IMR-90 (cell line): ENCODE results near the gene C17orf100.

Source experiments
- CEBPB ChIP-seq: IDR thresholded peaks from 2 replicates; pipeline ENCODE4 v1.6.1; 2012; ENCODE audit warnings: low read depth, low read length, improper control_type of control experiment
- CHD1 ChIP-seq: IDR thresholded peaks from 2 replicates; pipeline ENCODE4 v1.6.1; 2012; ENCODE audit warnings: low read depth, low read length, improper control_type of control experiment
- FOS ChIP-seq: fragments of 150-350 bp; IDR thresholded peaks from 2 replicates; pipeline ENCODE4 v1.6.1; 2016; ENCODE audit warnings: low read depth, low read length
- MAFK ChIP-seq: IDR thresholded peaks from 2 replicates; pipeline ENCODE4 v1.6.1; 2012; ENCODE audit warnings: low read depth, low read length, improper control_type of control experiment
- MXI1 ChIP-seq: IDR thresholded peaks from 2 replicates; pipeline ENCODE4 v1.6.1; 2012; ENCODE audit warnings: low read depth, mild to moderate bottlenecking, low read length, moderate library complexity, borderline replicate concordance
- NFE2L2 ChIP-seq: fragments of 150-350 bp; IDR thresholded peaks from 2 replicates; pipeline ENCODE4 v1.6.1; 2016; ENCODE audit warnings: low read depth, mild to moderate bottlenecking, low read length
- POLR2A ChIP-seq: IDR thresholded peaks from 2 replicates; pipeline ENCODE4 v1.6.1; 2012; ENCODE audit warnings: mild to moderate bottlenecking, low read depth, low read length
- RAD21 ChIP-seq: IDR thresholded peaks from 2 replicates; pipeline ENCODE4 v1.6.1; 2012; ENCODE audit warnings: low read length, improper control_type of control experiment
- RCOR1 ChIP-seq: IDR thresholded peaks from 2 replicates; pipeline ENCODE4 v1.6.1; 2012; ENCODE audit warnings: mild to moderate bottlenecking, low read length, improper control_type of control experiment; ENCODE audit not compliant: insufficient replicate concordance
- RFX5 ChIP-seq: IDR thresholded peaks from 2 replicates; pipeline ENCODE4 v1.8.0; 2012; ENCODE audit warnings: low read depth, mild to moderate bottlenecking, low read length, moderate library complexity
- SMC3 ChIP-seq: fragments of 150-350 bp; IDR thresholded peaks from 2 replicates; pipeline ENCODE4 v1.6.1; 2016; ENCODE audit warnings: low read depth, mild to moderate bottlenecking, antibody characterized with exemption, low read length, moderate library complexity
- TF ChIP-seq, protein P1 (sequence below): conservative IDR thresholded peaks from 2 replicates; pipeline ENCODE4 v1.5.1; 2012; ENCODE audit warnings: mild to moderate bottlenecking, low read depth, low read length, improper control_type of control experiment
- TF ChIP-seq, protein P2 (sequence below): fragments of 150-350 bp; IDR thresholded peaks from 2 replicates; pipeline ENCODE4 v1.6.1; 2017; ENCODE audit warnings: mild to moderate bottlenecking, antibody characterized with exemption, low read length, low read depth

GRCh38 chr17:6668219-6668618 is 16.7 kb downstream of the C17orf100 start:
- no peak for TF ChIP-seq POLR2A
- no peak for TF ChIP-seq RFX5
- TF ChIP-seq, protein P1, sequence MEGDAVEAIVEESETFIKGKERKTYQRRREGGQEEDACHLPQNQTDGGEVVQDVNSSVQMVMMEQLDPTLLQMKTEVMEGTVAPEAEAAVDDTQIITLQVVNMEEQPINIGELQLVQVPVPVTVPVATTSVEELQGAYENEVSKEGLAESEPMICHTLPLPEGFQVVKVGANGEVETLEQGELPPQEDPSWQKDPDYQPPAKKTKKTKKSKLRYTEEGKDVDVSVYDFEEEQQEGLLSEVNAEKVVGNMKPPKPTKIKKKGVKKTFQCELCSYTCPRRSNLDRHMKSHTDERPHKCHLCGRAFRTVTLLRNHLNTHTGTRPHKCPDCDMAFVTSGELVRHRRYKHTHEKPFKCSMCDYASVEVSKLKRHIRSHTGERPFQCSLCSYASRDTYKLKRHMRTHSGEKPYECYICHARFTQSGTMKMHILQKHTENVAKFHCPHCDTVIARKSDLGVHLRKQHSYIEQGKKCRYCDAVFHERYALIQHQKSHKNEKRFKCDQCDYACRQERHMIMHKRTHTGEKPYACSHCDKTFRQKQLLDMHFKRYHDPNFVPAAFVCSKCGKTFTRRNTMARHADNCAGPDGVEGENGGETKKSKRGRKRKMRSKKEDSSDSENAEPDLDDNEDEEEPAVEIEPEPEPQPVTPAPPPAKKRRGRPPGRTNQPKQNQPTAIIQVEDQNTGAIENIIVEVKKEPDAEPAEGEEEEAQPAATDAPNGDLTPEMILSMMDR = no peak
- TF ChIP-seq CHD1 = no peak
- no peak for TF ChIP-seq NFE2L2
- TF ChIP-seq CEBPB = no peak
- TF ChIP-seq, protein P2, sequence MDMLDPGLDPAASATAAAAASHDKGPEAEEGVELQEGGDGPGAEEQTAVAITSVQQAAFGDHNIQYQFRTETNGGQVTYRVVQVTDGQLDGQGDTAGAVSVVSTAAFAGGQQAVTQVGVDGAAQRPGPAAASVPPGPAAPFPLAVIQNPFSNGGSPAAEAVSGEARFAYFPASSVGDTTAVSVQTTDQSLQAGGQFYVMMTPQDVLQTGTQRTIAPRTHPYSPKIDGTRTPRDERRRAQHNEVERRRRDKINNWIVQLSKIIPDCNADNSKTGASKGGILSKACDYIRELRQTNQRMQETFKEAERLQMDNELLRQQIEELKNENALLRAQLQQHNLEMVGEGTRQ = no peak
- no peak for TF ChIP-seq RAD21
- TF ChIP-seq RCOR1 = no peak
- no peak for TF ChIP-seq MXI1
- no peak for TF ChIP-seq SMC3
- TF ChIP-seq FOS = no peak
- no peak for TF ChIP-seq MAFK
